ENCODE measurements around the gene CCND3. TPM values are rescaled to one million over a fixed set of nuclear protein-coding genes. Genes with fewer than 3 reads are reported as not detected.

Gene CCND3
- total and polyA plus RNA-seq, 2 of the 13 experiments (the other 11 are each of a cell fraction or from before 2014, with no cell fraction given) = 4.3 to 7.2 TPM

- no peak for FAIRE-seq
- Histone ChIP-seq H2AFZ (ENCODE audit: low read length) (no peak overlapping the region), H3K4me1 (ENCODE audit: insufficient read depth, low read length) (peaks cover 6% of the 10 kb centered on the region), H3K27ac (ENCODE audit: extremely low read length, insufficient read depth, low read length) (no peak overlapping the region), H3K4me2 (ENCODE audit: low read depth, low read length) (no peak overlapping the region), H3K4me3 (replicated peaks in 1 of 3; ENCODE audit: insufficient read depth in 1 of 3, low read depth in 2 of 3, low read length in 3 of 3) (no peak overlapping the region), H3K79me2 (ENCODE audit: insufficient read depth, low read length) (no peaks in the 10 kb centered on the region), H4K20me1 (ENCODE audit: insufficient read depth, low read length) (no peaks in the 10 kb centered on the region), H3K36me3 (replicated peaks in 1 of 2; ENCODE audit: control insufficient read depth in 1 of 2, insufficient read depth in 2 of 2, low read length in 2 of 2) (no peaks in the 10 kb centered on the region), H3K27me3 (ENCODE audit: control insufficient read depth in 1 of 2, insufficient read depth in 2 of 2, low read length in 2 of 2) (no peaks in the 10 kb centered on the region), H3K9ac (ENCODE audit: insufficient read depth, low read depth, low read length) (no peak overlapping the region), H3K9me3 (ENCODE audit: low read length) (no peaks in the 10 kb centered on the region)
- intact Hi-C loops (cut with micrococcal nuclease; ENCODE audit: unreplicated experiment) = no loop called here
- ATAC-seq = no peak
- ChIA-PET POLR2A (no interaction called here), CTCF (ENCODE audit: low intra/inter-chr PET ratio, low total read pairs) (no interaction called here)
- BruUV-seq (replicated peaks) = no TSS peak
- no peak for DNase-seq (ENCODE audit: low spot score)
- TF ChIP-seq ZNF674 (CRISPR knock-in tag; IDR thresholded peaks at IDR 0.05; ENCODE audit: low read depth) (no peak), ZNF703 (CRISPR knock-in tag; IDR thresholded peaks at IDR 0.05; ENCODE audit: borderline replicate concordance) (no peak)
- 91% methylated on average over 1 of the region's 1 CpG for WGBS (ENCODE audit: low lambda C conversion rate)
- in situ Hi-C loops (cut with HindIII; ENCODE audit: extremely low pct_ligation_motif_present, low pct_unique_long_range_greater_than_20kb) = no loop called here
Observed at GRCh38 chr6:41885930-41886329, 55.7 kb downstream of the CCND3 start.

GRCh38 chr6:41884957-41885356 lies 56.7 kb downstream of the CCND3 start:
- no peak for DNase-seq (ENCODE audit: low spot score)
- FAIRE-seq = no peak
- Histone ChIP-seq H2AFZ (ENCODE audit: low read length) (no peak overlapping the region), H3K4me2 (ENCODE audit: low read depth, low read length) (no peak overlapping the region), H3K27me3 (ENCODE audit: control insufficient read depth in 1 of 2, insufficient read depth in 2 of 2, low read length in 2 of 2) (no peaks in the 10 kb centered on the region), H3K79me2 (ENCODE audit: insufficient read depth, low read length) (no peaks in the 10 kb centered on the region), H3K4me1 (ENCODE audit: insufficient read depth, low read length) (peaks cover 6% of the 10 kb centered on the region), H4K20me1 (ENCODE audit: insufficient read depth, low read length) (no peaks in the 10 kb centered on the region), H3K9ac (ENCODE audit: insufficient read depth, low read depth, low read length) (no peak overlapping the region), H3K9me3 (ENCODE audit: low read length) (no peaks in the 10 kb centered on the region), H3K27ac (ENCODE audit: extremely low read length, insufficient read depth, low read length) (no peak overlapping the region), H3K4me3 (replicated peaks in 1 of 3; ENCODE audit: insufficient read depth in 1 of 3, low read depth in 2 of 3, low read length in 3 of 3) (no peak overlapping the region), H3K36me3 (replicated peaks in 1 of 2; ENCODE audit: control insufficient read depth in 1 of 2, insufficient read depth in 2 of 2, low read length in 2 of 2) (no peaks in the 10 kb centered on the region)
- ChIA-PET CTCF (ENCODE audit: low intra/inter-chr PET ratio, low total read pairs) (no interaction called here), POLR2A (no interaction called here)
- intact Hi-C loops (cut with micrococcal nuclease; ENCODE audit: unreplicated experiment) = no loop called here
- WGBS (ENCODE audit: low lambda C conversion rate) = 89% methylated on average over 5 of the region's 5 CpGs
- in situ Hi-C loops (cut with HindIII; ENCODE audit: extremely low pct_ligation_motif_present, low pct_unique_long_range_greater_than_20kb) = no loop called here
- BruUV-seq (replicated peaks) = no TSS peak
- ATAC-seq = no peak
- TF ChIP-seq EZH2 (conservative IDR thresholded peaks at IDR 0.05; ENCODE audit: low read depth, low read length) (no peak), MED8 (CRISPR knock-in tag; IDR thresholded peaks at IDR 0.05; ENCODE audit: insufficient replicate concordance) (no peak), ZFX (CRISPR knock-in tag; IDR thresholded peaks at IDR 0.05; ENCODE audit: low read depth) (no peak), ZMAT3 (CRISPR knock-in tag; conservative IDR thresholded peaks at IDR 0.05) (no peak), SETDB1 (CRISPR knock-in tag; IDR thresholded peaks at IDR 0.05; ENCODE audit: borderline replicate concordance) (no peak), TARDBP (CRISPR knock-in tag; IDR thresholded peaks at IDR 0.05) (no peak), ZNF460 (CRISPR knock-in tag; IDR thresholded peaks at IDR 0.05; ENCODE audit: borderline replicate concordance) (no peak), TGIF2 (CRISPR knock-in tag; IDR thresholded peaks at IDR 0.05) (no peak), MED1 (CRISPR knock-in tag; IDR thresholded peaks at IDR 0.05) (no peak), NFYB (CRISPR knock-in tag; IDR thresholded peaks at IDR 0.05) (no peak), SNRNP70 (IDR thresholded peaks at IDR 0.05; ENCODE audit: low read depth, low read length) (no peak), KLF16 (CRISPR knock-in tag; IDR thresholded peaks at IDR 0.05) (no peak), ZNF850 (CRISPR knock-in tag; conservative IDR thresholded peaks at IDR 0.05) (no peak), ZBTB34 (CRISPR knock-in tag; IDR thresholded peaks at IDR 0.05) (no peak), RELA (CRISPR knock-in tag; IDR thresholded peaks at IDR 0.05) (no peak), ZSCAN21 (CRISPR knock-in tag; IDR thresholded peaks at IDR 0.05; ENCODE audit: borderline replicate concordance) (no peak)
